Memory B cell (primary cell): ENCODE measurements around the gene TRIM41.
A peak's percentile ranks its signal among the peaks of the same experiment; 100 is the strongest.
"Not testable (repeated sequence)": the region's sequence is repeated elsewhere in the genome, so short reads cannot be mapped to it uniquely, and the experiment has no call there.

Experiments used
- ATAC-seq: fragments of 150-1000 bp; cut with Tn5 transposase; 2 replicates; pipeline ENCODE4 v1.10.0; 2021; ENCODE audit warnings: low read depth, mild to moderate bottlenecking, moderate library complexity
- DNase-seq, 2 donors: peaks; one replicate each; pipeline ENCODE4 v3.0.0; 2022; ENCODE audit warnings: low spot score in 2 of 2
- H3K27ac Mint-ChIP-seq: one replicate; pipeline ENCODE4 v1.8.0; 2022; ENCODE audit warnings: mild to moderate bottlenecking, moderate library complexity, mixed read lengths
- H3K27me3 Mint-ChIP-seq: one replicate; pipeline ENCODE4 v1.8.0; 2022; ENCODE audit warnings: mixed read lengths
- H3K36me3 Mint-ChIP-seq: one replicate; pipeline ENCODE4 v1.8.0; 2022; ENCODE audit warnings: mild to moderate bottlenecking, mixed read lengths
- H3K4me1 Mint-ChIP-seq: one replicate; pipeline ENCODE4 v1.8.0; 2022; ENCODE audit warnings: mixed read lengths
- H3K4me3 Mint-ChIP-seq: one replicate; pipeline ENCODE4 v1.8.0; 2022; ENCODE audit warnings: mild to moderate bottlenecking, moderate library complexity, mixed read lengths
- H3K9me3 Mint-ChIP-seq: one replicate; pipeline ENCODE4 v1.8.0; 2022; ENCODE audit warnings: mixed read lengths

TRIM41 gene

GRCh38 chr5:181281077-181281983, 58.2 kb downstream of the TRIM41 start:
- no peak for DNase-seq
- no peaks in the 10 kb centered on the region for H3K27me3 Mint-ChIP-seq

DNA sequence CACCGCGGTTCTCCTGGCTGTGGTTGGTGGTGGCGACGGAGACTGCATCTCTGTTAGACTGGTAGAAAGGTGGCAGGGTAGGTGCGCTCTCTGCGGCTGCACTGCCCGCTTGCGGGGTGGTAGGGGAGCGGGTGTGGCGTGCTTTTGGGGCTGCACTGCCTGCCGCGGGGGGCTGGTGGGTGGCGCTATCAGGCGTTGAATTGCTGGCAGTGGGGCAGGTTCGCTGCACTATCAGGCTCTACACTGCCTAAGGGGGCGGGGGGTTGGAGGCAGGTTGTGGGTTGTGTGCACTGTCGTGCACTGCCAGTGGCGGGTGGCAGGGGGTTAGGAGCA, 58.9 kb downstream of the TRIM41 start:
- no peak overlapping the region for H3K27ac Mint-ChIP-seq
- H3K4me1 Mint-ChIP-seq = peaks cover 12% of the 10 kb centered on the region
- no peak for DNase-seq
- ATAC-seq = no peak
- H3K36me3 Mint-ChIP-seq = no peaks in the 10 kb centered on the region
- H3K4me3 Mint-ChIP-seq = no peak overlapping the region
- H3K27me3 Mint-ChIP-seq = no peaks in the 10 kb centered on the region
- H3K9me3 Mint-ChIP-seq = no peaks in the 10 kb centered on the region

More at GRCh38 chr5:181281077-181281983, 58.2 kb downstream of the TRIM41 start:
- ATAC-seq = no peak
- H3K27ac Mint-ChIP-seq = no peak overlapping the region
- H3K4me1 Mint-ChIP-seq = peaks cover 6% of the 10 kb centered on the region
- no peaks in the 10 kb centered on the region for H3K9me3 Mint-ChIP-seq
- no peak overlapping the region for H3K4me3 Mint-ChIP-seq
- H3K36me3 Mint-ChIP-seq = no peaks in the 10 kb centered on the region

DNA sequence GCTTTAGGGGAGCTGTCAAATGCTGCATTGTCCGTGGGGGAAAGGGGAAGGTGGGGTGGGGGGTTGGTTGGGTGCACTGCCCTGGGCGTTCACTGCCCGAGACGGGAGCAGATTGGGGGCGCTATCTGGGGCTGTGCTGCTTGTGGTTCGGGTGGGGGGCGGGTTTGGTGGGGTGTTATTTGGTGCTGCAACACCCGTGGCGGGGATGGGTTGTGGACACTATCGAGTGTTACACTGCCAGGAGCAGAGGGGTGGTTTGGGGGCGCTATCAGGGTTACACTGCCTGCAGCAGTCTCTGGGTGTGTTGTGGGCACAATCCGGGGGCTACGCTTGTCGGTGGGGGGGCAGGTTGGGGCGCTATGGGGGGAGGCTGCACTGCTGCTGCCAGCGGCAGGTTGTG, 59.3 kb downstream of the TRIM41 start:
- H3K4me1 Mint-ChIP-seq = peaks cover 16% of the 10 kb centered on the region
- not testable (repeated sequence) for ATAC-seq, H3K4me3 Mint-ChIP-seq, H3K9me3 Mint-ChIP-seq, DNase-seq, H3K27me3 Mint-ChIP-seq, H3K27ac Mint-ChIP-seq, H3K36me3 Mint-ChIP-seq

GRCh38 chr5:181282874-181283273, 59.8 kb downstream of the TRIM41 start:
- Mint-ChIP-seq H3K27ac (peak overlapping the region; percentile 24), H3K4me3 (no peak overlapping the region)

DNA sequence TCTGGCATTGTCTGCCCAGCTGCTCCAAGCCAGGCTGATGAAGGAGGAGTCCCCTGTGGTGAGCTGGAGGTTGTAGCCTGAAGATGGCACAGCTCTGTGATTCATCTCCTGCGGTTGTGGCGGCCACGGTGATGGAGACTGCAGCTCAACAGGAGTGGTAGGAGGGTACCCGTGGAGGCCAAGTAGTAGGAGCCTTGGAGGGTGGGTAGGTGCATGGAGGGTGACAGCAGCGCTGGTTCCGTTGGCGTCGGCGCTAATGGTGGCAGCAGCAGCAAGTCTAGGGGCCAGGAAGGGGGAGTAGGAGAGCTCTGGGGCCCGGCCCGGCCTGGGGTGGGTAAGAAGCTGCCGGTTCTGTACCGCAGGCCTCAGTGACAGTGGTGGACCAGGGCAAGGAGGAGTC, 60.3 kb downstream of the TRIM41 start:
- ATAC-seq (no peak), DNase-seq (no peak)
- no peaks in the 10 kb centered on the region for H3K36me3 Mint-ChIP-seq
- H3K9me3 Mint-ChIP-seq = no peaks in the 10 kb centered on the region
- H3K27ac Mint-ChIP-seq = peak overlapping the region; percentile 24
- peaks cover 25% of the 10 kb centered on the region for H3K4me1 Mint-ChIP-seq
- H3K27me3 Mint-ChIP-seq = no peaks in the 10 kb centered on the region
- H3K4me3 Mint-ChIP-seq = no peak overlapping the region

More at GRCh38 chr5:181282874-181283273, 59.8 kb downstream of the TRIM41 start:
- Mint-ChIP-seq H3K27me3 (no peaks in the 10 kb centered on the region), H3K9me3 (no peaks in the 10 kb centered on the region), H3K4me1 (peaks cover 21% of the 10 kb centered on the region), H3K36me3 (no peaks in the 10 kb centered on the region)
- DNase-seq = no peak
- no peak for ATAC-seq

GRCh38 chr5:181283841-181284755, 61.0 kb downstream of the TRIM41 start:
- not testable (repeated sequence) for H3K4me3 Mint-ChIP-seq, H3K9me3 Mint-ChIP-seq, ATAC-seq, DNase-seq, H3K27me3 Mint-ChIP-seq, H3K36me3 Mint-ChIP-seq
- peaks cover 25% of the 10 kb centered on the region for H3K4me1 Mint-ChIP-seq
- peak overlapping the region; percentile 24 for H3K27ac Mint-ChIP-seq
